Hepatocyte (in vitro differentiated cells): Measurements from ENCODE around the gene CRIP3.

ENCODE experiments used
- EZH2 ChIP-seq: fragments of 200-600 bp; sonication (generic); IDR thresholded peaks from 2 replicates; pipeline ENCODE4 v1.6.1; 2016; ENCODE audit warnings: antibody characterized with exemption, mild to moderate bottlenecking, borderline replicate concordance
- TF ChIP-seq, protein P1 (sequence below): fragments of 200-600 bp; sonication (generic); IDR thresholded peaks from 2 replicates; pipeline ENCODE4 v1.5.1; 2016; ENCODE audit warnings: antibody characterized with exemption, mild to moderate bottlenecking; ENCODE audit not compliant: poor library complexity

- TF ChIP-seq, protein P1, sequence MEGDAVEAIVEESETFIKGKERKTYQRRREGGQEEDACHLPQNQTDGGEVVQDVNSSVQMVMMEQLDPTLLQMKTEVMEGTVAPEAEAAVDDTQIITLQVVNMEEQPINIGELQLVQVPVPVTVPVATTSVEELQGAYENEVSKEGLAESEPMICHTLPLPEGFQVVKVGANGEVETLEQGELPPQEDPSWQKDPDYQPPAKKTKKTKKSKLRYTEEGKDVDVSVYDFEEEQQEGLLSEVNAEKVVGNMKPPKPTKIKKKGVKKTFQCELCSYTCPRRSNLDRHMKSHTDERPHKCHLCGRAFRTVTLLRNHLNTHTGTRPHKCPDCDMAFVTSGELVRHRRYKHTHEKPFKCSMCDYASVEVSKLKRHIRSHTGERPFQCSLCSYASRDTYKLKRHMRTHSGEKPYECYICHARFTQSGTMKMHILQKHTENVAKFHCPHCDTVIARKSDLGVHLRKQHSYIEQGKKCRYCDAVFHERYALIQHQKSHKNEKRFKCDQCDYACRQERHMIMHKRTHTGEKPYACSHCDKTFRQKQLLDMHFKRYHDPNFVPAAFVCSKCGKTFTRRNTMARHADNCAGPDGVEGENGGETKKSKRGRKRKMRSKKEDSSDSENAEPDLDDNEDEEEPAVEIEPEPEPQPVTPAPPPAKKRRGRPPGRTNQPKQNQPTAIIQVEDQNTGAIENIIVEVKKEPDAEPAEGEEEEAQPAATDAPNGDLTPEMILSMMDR: no peak
- TF ChIP-seq EZH2: no peak
These were observed 38.4 kb upstream of the CRIP3 start for GRCh38 chr6:43347021-43347420.
